H9 (cell line): ENCODE results near the gene SNAP25. TPM values are rescaled to one million over a fixed set of nuclear protein-coding genes. Genes with fewer than 3 reads are reported as not detected.

Experiments
- DNase-seq: peaks from one replicate; pipeline ENCODE4 v3.0.0-alpha.2; 2017
- H2AFZ ChIP-seq: one replicate; pipeline ENCODE4 v1.6.1; 2013; ENCODE audit warnings: mild to moderate bottlenecking, low read length, control low read depth, moderate library complexity
- H2AK5ac ChIP-seq: 2 replicates; pipeline ENCODE4 v1.6.1; 2013; ENCODE audit warnings: low read length, control low read depth, mixed read lengths; ENCODE audit not compliant: insufficient read length
- H2BK120ac ChIP-seq: one replicate; pipeline ENCODE4 v1.6.1; 2013; ENCODE audit warnings: low read depth, mild to moderate bottlenecking, low read length, control low read depth, inconsistent platforms; ENCODE audit not compliant: poor library complexity, severe bottlenecking
- H2BK12ac ChIP-seq: 2 replicates; pipeline ENCODE4 v1.6.1; 2013; ENCODE audit warnings: low read length, control low read depth, mixed read lengths, low read depth; ENCODE audit not compliant: insufficient read length
- H2BK15ac ChIP-seq: 2 replicates; pipeline ENCODE4 v1.6.1; 2013; ENCODE audit warnings: low read depth, low read length, control low read depth
- H2BK20ac ChIP-seq: one replicate; pipeline ENCODE4 v1.6.1; 2013; ENCODE audit warnings: low read depth, mild to moderate bottlenecking, low read length, control low read depth, inconsistent platforms; ENCODE audit not compliant: poor library complexity, severe bottlenecking
- H2BK5ac ChIP-seq: 2 replicates; pipeline ENCODE4 v1.6.1; 2013; ENCODE audit warnings: low read length, control low read depth, mixed read lengths; ENCODE audit not compliant: insufficient read length
- H3K14ac ChIP-seq: 2 replicates; pipeline ENCODE4 v1.6.1; 2013; ENCODE audit warnings: low read length, control low read depth; ENCODE audit not compliant: insufficient read depth
- H3K18ac ChIP-seq: 2 replicates; pipeline ENCODE4 v1.6.1; 2013; ENCODE audit warnings: low read depth, mild to moderate bottlenecking, mixed read lengths, low read length, control low read depth; ENCODE audit not compliant: insufficient read length
- H3K23ac ChIP-seq: 2 replicates; pipeline ENCODE4 v1.6.1; 2013; ENCODE audit warnings: low read length, control low read depth, mixed read lengths, low read depth; ENCODE audit not compliant: insufficient read length
- H3K23me2 ChIP-seq: 2 replicates; pipeline ENCODE4 v1.6.1; 2013; ENCODE audit warnings: low read depth, mild to moderate bottlenecking, mixed read lengths, low read length, control low read depth; ENCODE audit not compliant: insufficient read length, poor library complexity, severe bottlenecking
- H3K27ac ChIP-seq: 2 replicates; pipeline ENCODE4 v1.5.1; 2013; ENCODE audit warnings: low read length, control low read depth, mixed read lengths, low read depth; ENCODE audit not compliant: insufficient read length
- H3K27me3 ChIP-seq: 2 replicates; pipeline ENCODE4 v1.6.1; 2013; ENCODE audit warnings: low read length, control low read depth, inconsistent platforms; ENCODE audit not compliant: insufficient read depth
- H3K4ac ChIP-seq: 2 replicates; pipeline ENCODE4 v1.6.1; 2013; ENCODE audit warnings: low read depth, mild to moderate bottlenecking, control low read depth, inconsistent platforms, low read length, moderate library complexity
- H3K4me1 ChIP-seq: 2 replicates; pipeline ENCODE4 v1.6.1; 2013; ENCODE audit warnings: low read length, control low read depth, inconsistent platforms; ENCODE audit not compliant: insufficient read depth
- H3K4me2 ChIP-seq: 2 replicates; pipeline ENCODE4 v1.6.1; 2013; ENCODE audit warnings: low read length, control low read depth, mixed read lengths; ENCODE audit not compliant: insufficient read length, insufficient read depth
- H3K56ac ChIP-seq: 2 replicates; pipeline ENCODE4 v1.6.1; 2013; ENCODE audit warnings: low read depth, mild to moderate bottlenecking, mixed read lengths, low read length, control low read depth; ENCODE audit not compliant: insufficient read length
- H3K79me1 ChIP-seq: 2 replicates; pipeline ENCODE4 v1.6.1; 2013; ENCODE audit warnings: low read depth, mild to moderate bottlenecking, moderate library complexity, low read length, control low read depth, inconsistent platforms; ENCODE audit not compliant: insufficient read depth, poor library complexity, severe bottlenecking
- H3K79me2 ChIP-seq: 2 replicates; pipeline ENCODE4 v1.6.1; 2013; ENCODE audit warnings: low read length, control low read depth, inconsistent platforms; ENCODE audit not compliant: insufficient read depth
- H3K9ac ChIP-seq: 2 replicates; pipeline ENCODE4 v1.6.1; 2013; ENCODE audit warnings: low read length, control low read depth, mixed read lengths; ENCODE audit not compliant: insufficient read length; ENCODE audit errors: extremely low read depth
- H3K9me3 ChIP-seq: one replicate; pipeline ENCODE4 v1.6.1; 2013; ENCODE audit warnings: low read depth, low read length, inconsistent platforms; ENCODE audit not compliant: control insufficient read depth
- H3T11ph ChIP-seq: one replicate; pipeline ENCODE4 v1.6.1; 2013; ENCODE audit warnings: mild to moderate bottlenecking, low read length, control low read depth, inconsistent platforms
- H4K20me1 ChIP-seq: one replicate; pipeline ENCODE4 v1.6.1; 2013; ENCODE audit not compliant: control insufficient read depth, insufficient read length, insufficient read depth
- H4K5ac ChIP-seq: 2 replicates; pipeline ENCODE4 v1.6.1; 2013; ENCODE audit warnings: low read depth, mild to moderate bottlenecking, mixed read lengths, low read length, control low read depth; ENCODE audit not compliant: insufficient read length
- H4K8ac ChIP-seq: replicated peaks from 2 replicates; pipeline ENCODE4 v1.6.1; 2013; ENCODE audit warnings: low read length, control low read depth, mixed read lengths, low read depth; ENCODE audit not compliant: insufficient read length
- H4K91ac ChIP-seq: 2 replicates; pipeline ENCODE4 v1.6.1; 2013; ENCODE audit warnings: low read depth, mild to moderate bottlenecking, moderate library complexity, mixed read lengths, low read length, control low read depth; ENCODE audit not compliant: insufficient read length
- H3K27ac Mint-ChIP-seq, 3 experiments: 2 replicates in 2 of 3; 3 replicates in 1 of 3; pipeline ENCODE4 v1.8.0; 2020 to 2021; ENCODE audit warnings: mixed read lengths in 3 of 3, mild to moderate bottlenecking in 1 of 3, moderate library complexity in 1 of 3
- H3K27me3 Mint-ChIP-seq: 2 replicates; pipeline ENCODE4 v1.8.0; 2021; ENCODE audit warnings: low read depth, mild to moderate bottlenecking, moderate library complexity, mixed read lengths
- H3K36me3 Mint-ChIP-seq, 3 experiments: 2 replicates in 2 of 3; 3 replicates in 1 of 3; pipeline ENCODE4 v1.8.0; 2020 to 2021; ENCODE audit warnings: low read depth in 3 of 3, mixed read lengths in 3 of 3; ENCODE audit not compliant: insufficient read depth in 1 of 3
- H3K4me1 Mint-ChIP-seq, 2 experiments: 2 replicates each; pipeline ENCODE4 v1.8.0; 2020; ENCODE audit warnings: mixed read lengths in 2 of 2
- H3K4me3 Mint-ChIP-seq, 2 experiments: 2 replicates in 1 of 2; 3 replicates in 1 of 2; pipeline ENCODE4 v1.8.0; 2020 to 2021; ENCODE audit warnings: mild to moderate bottlenecking in 2 of 2, mixed read lengths in 2 of 2, moderate library complexity in 1 of 2
- H3K9me3 Mint-ChIP-seq, 2 experiments: 2 replicates in 1 of 2; 3 replicates in 1 of 2; pipeline ENCODE4 v1.8.0; 2020; ENCODE audit warnings: mild to moderate bottlenecking in 2 of 2, mixed read lengths in 2 of 2, moderate library complexity in 1 of 2
- WGBS: extraction: QIAGEN DNeasy Blood & Tissue Kit; methylation state at CpG from one replicate; pipeline ENCODE4 v1.1.7; 2013; ENCODE audit warnings: missing lambda C conversion rate, low lambda C conversion rate, mixed read lengths; ENCODE audit not compliant: insufficient read length; ENCODE audit errors: extremely low coverage; 5-methylcytosine and 5-hydroxymethylcytosine counted together
- total RNA-seq: library from RNA; stranded (reverse); gene quantifications from 2 replicates; pipeline ENCODE4 v1.2.1, GENCODE V29; 2021
- TF ChIP-seq, protein P1 (sequence below): fragments of 200-600 bp; sonication (generic); conservative IDR thresholded peaks from 3 replicates; pipeline ENCODE4 v1.8.0; 2021; ENCODE audit warnings: antibody characterized with exemption, mild to moderate bottlenecking

The SNAP25 gene
- total RNA-seq, 1 experiment from 2014 or later, result 0.13 TPM

DNA sequence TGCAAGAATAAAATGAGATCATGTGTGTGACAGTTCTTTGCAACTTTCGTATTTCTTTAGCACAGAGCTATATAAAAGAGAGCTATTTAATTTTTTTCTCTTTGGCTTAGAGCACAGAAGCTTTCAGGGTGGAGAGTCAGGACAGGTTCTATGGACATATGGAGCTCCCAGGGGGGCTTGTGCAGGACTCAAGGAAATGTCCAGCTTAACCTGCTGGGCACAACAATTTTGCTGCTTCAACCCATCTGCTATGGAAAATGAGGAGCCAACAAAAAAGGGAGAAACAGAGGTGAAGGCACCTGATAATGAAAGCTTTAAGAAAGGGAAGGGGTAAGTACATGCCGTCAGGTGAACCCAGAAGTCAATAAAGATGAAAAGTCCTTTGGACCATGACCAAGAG is 5.1 kb upstream of the SNAP25 start:
- Histone ChIP-seq H3K27me3 (no peaks in the 10 kb centered on the region; the same call in 1 of the 2 replicates), H2AK5ac (no peak overlapping the region), H3T11ph (no peak overlapping the region), H3K4me2 (no peak overlapping the region), H3K23me2 (peaks cover 5% of the 10 kb centered on the region), H2BK120ac (no peak overlapping the region), H3K14ac (no peak overlapping the region), H3K9me3 (no peaks in the 10 kb centered on the region), H3K4ac (no peak overlapping the region), H2BK15ac (no peak overlapping the region), H3K4me1 (0 out of 2 replicates have a peak, but pooled peaks cover 2% of the 10 kb centered on the region), H2AFZ (no peak overlapping the region), H4K20me1 (no peaks in the 10 kb centered on the region), H3K23ac (no peak overlapping the region), H2BK20ac (no peak overlapping the region), H2BK5ac (no peak overlapping the region), H4K8ac (no peak overlapping the region), H4K91ac (no peak overlapping the region), H3K9ac (no peak overlapping the region), H3K56ac (no peak overlapping the region), H4K5ac (no peak overlapping the region), H3K79me1 (no peaks in the 10 kb centered on the region), H2BK12ac (no peak overlapping the region), H3K79me2 (no peaks in the 10 kb centered on the region), H3K18ac (no peak overlapping the region), H3K27ac (no peak overlapping the region)
- Mint-ChIP-seq H3K9me3 (no peaks in the 10 kb centered on the region), H3K36me3 (no peaks in the 10 kb centered on the region), H3K4me1 (peaks cover 9 to 13% of the 10 kb centered on the region in 2 experiments), H3K27me3 (peaks cover 44% of the 10 kb centered on the region), H3K27ac (no peak overlapping the region), H3K4me3 (no peak overlapping the region)
- TF ChIP-seq, protein P1, sequence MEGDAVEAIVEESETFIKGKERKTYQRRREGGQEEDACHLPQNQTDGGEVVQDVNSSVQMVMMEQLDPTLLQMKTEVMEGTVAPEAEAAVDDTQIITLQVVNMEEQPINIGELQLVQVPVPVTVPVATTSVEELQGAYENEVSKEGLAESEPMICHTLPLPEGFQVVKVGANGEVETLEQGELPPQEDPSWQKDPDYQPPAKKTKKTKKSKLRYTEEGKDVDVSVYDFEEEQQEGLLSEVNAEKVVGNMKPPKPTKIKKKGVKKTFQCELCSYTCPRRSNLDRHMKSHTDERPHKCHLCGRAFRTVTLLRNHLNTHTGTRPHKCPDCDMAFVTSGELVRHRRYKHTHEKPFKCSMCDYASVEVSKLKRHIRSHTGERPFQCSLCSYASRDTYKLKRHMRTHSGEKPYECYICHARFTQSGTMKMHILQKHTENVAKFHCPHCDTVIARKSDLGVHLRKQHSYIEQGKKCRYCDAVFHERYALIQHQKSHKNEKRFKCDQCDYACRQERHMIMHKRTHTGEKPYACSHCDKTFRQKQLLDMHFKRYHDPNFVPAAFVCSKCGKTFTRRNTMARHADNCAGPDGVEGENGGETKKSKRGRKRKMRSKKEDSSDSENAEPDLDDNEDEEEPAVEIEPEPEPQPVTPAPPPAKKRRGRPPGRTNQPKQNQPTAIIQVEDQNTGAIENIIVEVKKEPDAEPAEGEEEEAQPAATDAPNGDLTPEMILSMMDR, result no peak
- no CpG with 5 or more reads among the region's 2 CpGs for WGBS
- no peak for DNase-seq
